Right cardiac atrium (tissue), 5 donors: ENCODE data around the gene ITM2C. TPM values are rescaled to one million over a fixed set of nuclear protein-coding genes. Genes with fewer than 3 reads are reported as not detected.

ENCODE experiments used
- ATAC-seq, 2 donors: fragments of 200-7000 bp; cut with Tn5 transposase; one replicate each; pipeline versions ENCODE4 v1.8.0 to v1.9.1; 2020; ENCODE audit warnings: moderate library complexity in 2 of 2, mild to moderate bottlenecking in 1 of 2
- DNase-seq, 3 donors: peaks; one replicate each; pipeline ENCODE4 v3.0.0-alpha.2; 2020
- H3K27ac ChIP-seq: one replicate; pipeline ENCODE4 v1.5.1; 2013; ENCODE audit warnings: mild to moderate bottlenecking, low read length, control low read depth, moderate library complexity
- H3K27me3 ChIP-seq: one replicate; pipeline ENCODE4 v1.6.1; 2013; ENCODE audit not compliant: control insufficient read depth, insufficient read depth
- H3K4me1 ChIP-seq: one replicate; pipeline ENCODE4 v1.6.1; 2013; ENCODE audit warnings: low read length; ENCODE audit not compliant: control insufficient read depth, insufficient read depth
- H3K4me3 ChIP-seq: one replicate; pipeline ENCODE4 v1.5.1; 2013; ENCODE audit warnings: low read length, control low read depth
- H3K9me3 ChIP-seq: one replicate; pipeline ENCODE4 v1.6.1; 2013; ENCODE audit warnings: low read length; ENCODE audit not compliant: control insufficient read depth
- WGBS: extraction: QIAGEN DNeasy Blood & Tissue Kit; methylation state at CpG from one replicate; pipeline ENCODE4 v1.1.7; 2013; 5-methylcytosine and 5-hydroxymethylcytosine counted together
- intact Hi-C, 4 donors: fragments of 100-400 bp; cut with DNase I; formaldehyde crosslinking; loops; one replicate each; pipeline versions ENCODE4 v1.11.0 to v1.14.0; 2022 to 2023
- polyA plus RNA-seq: library from polyadenylated mRNA; stranded (reverse); fragments of 200-250 nt; gene quantifications from one replicate; pipeline ENCODE4 v1.2.3, GENCODE V29; 2013
- total RNA-seq, 4 donors: library from RNA; stranded (reverse); fragmentation: NEBNext Ultra II Directional; extraction: Animal tissue kit (Norgen Biotek cat#: 25700); gene quantifications; one replicate each; pipeline ENCODE4 v1.2.1, GENCODE V29; 2021
- donor health status: healthy with polysubstance abuse.
- donor health status: DM: no; HTN: yes; CAD: no.
- donor health status: DM: no; HTN: no; CAD: no.
- donor health status: DM: no; HTN: yes; CAD: no; lungs with severe emphysema.
- donor health status: DM: yes; HTN: yes; CAD: no.

Gene ITM2C
- total and polyA plus RNA-seq, 5 donors: 40.5 to 73.1 (median 59.4) TPM

DNA sequence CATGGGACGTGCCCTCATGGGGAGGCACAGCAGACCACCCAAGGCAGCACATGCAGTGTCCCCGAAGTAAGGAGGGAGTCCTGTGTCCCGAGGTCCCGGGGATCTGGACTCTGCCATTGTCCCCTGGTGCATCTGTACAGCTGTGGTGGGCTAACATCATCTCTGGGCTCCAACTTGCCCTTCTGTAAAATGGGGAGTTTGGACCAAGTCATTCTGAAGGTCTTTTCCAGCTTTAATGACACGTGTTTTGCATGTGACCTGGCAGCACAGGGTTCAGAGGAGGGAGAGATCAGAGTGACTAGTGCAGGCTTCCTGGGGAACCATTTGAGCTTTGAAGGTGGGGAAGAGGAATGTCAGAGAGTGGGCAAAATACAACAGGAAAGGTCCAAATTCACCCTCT is 21.5 kb downstream of the ITM2C start:
- Histone ChIP-seq H3K27ac (no peak overlapping the region), H3K27me3 (no peaks in the 10 kb centered on the region), H3K4me3 (no peak overlapping the region), H3K4me1 (no peaks in the 10 kb centered on the region), H3K9me3 (no peaks in the 10 kb centered on the region)
- intact Hi-C loops: no loop called here
- ATAC-seq (no peak), DNase-seq (peak in 1 of 3 donors; percentile 12)
- WGBS: 67% methylated on average over 5 of the region's 5 CpGs

DNA sequence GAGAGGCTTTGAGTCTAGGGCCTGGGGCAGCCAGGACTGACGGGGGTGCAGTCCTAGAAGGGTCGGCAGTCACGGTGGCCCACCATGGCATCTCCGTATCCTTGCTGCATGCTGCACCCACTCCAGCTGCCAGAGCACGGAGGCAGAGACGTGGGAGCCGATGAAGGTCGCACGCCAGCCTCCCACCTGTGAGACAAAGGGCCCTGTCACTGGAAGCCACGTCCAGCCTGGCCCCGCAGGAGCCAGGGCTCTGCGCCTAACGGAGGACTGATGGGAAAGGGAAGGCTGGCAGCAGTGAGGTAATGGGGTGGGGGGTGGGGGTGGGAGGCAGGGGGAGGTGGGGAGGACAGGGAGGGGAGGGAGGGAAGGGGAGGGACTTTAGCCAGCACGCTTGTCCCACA is 21.9 kb downstream of the ITM2C start:
- DNase-seq: peak in 1 of 3 donors; percentile 22
- WGBS: 69% methylated on average over 14 of the region's 14 CpGs
- Histone ChIP-seq H3K9me3 (no peaks in the 10 kb centered on the region), H3K27me3 (no peaks in the 10 kb centered on the region), H3K27ac (no peak overlapping the region), H3K4me3 (no peak overlapping the region), H3K4me1 (no peaks in the 10 kb centered on the region)
- ATAC-seq: peak in 1 of 2 donors; percentile 29
- intact Hi-C loops: no loop called here

DNA sequence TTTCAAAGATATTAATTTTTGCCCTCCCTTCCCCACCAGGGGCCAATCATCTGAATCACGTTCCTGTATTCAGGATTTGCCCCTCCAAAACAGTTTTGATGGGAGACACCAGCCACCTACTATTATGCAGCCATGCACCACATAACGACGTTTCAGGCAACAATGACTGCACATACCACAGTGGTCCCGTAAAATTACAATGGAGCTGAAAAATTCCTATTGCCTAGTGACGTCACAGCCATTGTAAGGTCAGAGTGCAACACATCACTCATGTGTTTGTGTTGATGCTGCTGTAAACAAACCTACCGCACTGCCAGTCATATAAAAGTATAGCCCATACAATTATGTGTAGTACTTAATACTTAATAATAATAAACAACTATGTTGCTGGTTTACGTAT is 22.6 kb downstream of the ITM2C start:
- DNase-seq (no peak), ATAC-seq (no peak)
- intact Hi-C loops: no loop called here
- Histone ChIP-seq H3K27me3 (no peaks in the 10 kb centered on the region), H3K27ac (no peak overlapping the region), H3K4me3 (no peak overlapping the region), H3K4me1 (no peaks in the 10 kb centered on the region), H3K9me3 (no peaks in the 10 kb centered on the region)
- 84% methylated on average over 7 of the region's 7 CpGs for WGBS

DNA sequence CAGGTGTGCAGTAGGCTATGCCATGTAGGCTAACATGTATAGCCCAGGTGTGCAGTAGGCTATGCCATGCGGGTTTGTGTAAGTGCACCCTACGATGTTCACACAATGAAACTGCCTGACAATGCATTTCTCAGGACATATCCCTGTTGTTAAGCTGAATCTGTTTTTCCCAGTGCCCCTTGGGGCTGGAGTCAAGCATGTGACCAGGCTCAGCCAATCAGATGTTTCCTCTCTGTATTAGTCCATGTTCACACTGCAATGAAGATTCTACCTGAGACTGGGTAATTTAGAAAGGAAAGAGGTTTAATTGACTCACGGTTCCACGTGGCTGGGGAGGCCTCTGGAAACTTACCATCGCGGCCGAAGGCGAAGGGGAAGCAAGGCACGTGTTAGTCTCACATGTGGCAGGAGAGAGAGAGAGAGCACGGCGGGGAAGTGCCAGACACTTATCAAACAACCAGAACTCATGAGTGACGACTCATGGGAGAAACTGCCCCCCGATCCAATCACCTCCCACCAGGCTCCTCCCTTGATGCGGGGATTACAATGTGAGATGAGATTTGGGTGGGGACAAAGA is 24.2 kb downstream of the ITM2C start:
- Histone ChIP-seq H3K27ac (no peak overlapping the region), H3K4me3 (no peak overlapping the region), H3K9me3 (no peaks in the 10 kb centered on the region), H3K4me1 (no peaks in the 10 kb centered on the region), H3K27me3 (no peaks in the 10 kb centered on the region)
- intact Hi-C loops: no loop called here
- DNase-seq (no peak), ATAC-seq (no peak)
- 88% methylated on average over 14 of the region's 14 CpGs for WGBS

DNA sequence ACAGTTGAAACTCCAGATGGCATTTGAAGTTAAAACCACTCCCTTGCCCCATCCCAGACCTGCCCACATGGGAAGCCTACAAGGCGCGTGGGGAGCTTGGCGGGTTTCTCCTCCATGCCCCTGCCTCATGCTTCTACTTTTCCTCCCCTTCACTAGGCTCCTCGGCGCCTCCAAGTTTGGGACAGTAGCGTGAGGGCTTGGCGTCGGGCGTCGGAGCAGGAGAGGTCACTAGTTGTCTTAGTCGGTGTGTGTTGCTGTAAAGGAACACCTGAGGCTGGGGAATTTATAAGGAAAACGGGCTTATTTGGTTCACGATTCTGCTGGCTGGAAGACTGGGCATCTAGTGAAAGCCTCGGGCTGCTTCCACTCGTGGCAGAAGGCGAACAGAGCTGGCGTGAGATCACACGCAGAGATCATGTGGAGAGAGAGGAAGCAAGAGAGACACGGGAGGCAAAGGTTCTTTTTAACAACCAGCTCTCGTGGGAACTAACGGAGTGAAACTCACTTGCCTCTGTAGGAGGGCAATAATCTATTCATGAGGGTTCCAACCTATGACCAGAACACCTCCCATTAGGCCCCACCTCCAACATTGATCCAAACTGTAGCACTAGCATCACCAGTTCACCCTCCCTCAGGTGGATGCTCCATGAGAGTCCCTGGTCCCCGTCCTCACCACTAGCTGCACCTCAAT is 25.3 kb downstream of the ITM2C start:
- 87% methylated on average over 22 of the region's 22 CpGs for WGBS
- H3K9me3 ChIP-seq: no peaks in the 10 kb centered on the region
- H3K4me1 ChIP-seq: no peaks in the 10 kb centered on the region
- ATAC-seq: no peak
- no peak overlapping the region for H3K27ac ChIP-seq
- no peak for DNase-seq
- intact Hi-C loops: no loop called here
- H3K4me3 ChIP-seq: no peak overlapping the region
- H3K27me3 ChIP-seq: no peaks in the 10 kb centered on the region

DNA sequence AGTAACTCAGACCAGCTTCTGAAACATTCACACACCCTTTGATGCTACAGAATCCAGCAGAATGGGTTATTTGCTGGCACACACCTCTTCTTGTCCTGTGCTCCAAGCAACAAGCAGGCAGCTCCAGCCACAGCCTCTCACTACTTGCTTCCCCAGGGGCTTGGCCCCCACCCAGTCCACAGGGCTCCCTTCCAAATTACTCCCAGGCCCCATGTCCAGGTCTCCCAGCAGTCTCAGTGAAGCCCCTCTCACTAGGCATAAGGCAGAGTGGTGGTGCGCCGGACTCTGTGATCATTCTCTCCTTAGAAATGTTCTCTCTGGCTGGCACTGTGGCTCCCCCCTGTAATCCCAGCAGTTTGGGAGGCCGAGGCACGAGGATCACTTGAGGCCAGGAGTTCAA is 25.9 kb downstream of the ITM2C start:
- no peak for DNase-seq

DNA sequence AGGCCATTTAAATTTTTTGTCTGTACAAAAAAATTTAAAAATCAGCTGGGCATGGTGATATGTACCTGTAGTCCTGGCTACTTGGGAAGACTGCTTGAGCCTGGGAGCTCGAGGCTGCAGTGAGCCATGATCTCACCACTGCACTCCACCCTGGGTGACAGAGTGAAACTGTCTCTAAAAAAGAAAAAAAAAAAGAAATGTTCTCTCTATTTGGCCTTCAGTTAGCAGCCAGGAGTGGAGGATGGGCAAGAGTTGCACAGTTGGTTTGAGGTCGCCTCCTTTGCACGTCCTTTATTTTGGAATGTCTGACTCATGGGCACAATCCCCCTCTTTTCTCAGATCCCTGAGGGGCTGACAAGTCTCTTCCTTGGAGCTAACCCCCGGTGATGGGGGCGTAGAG is 26.3 kb downstream of the ITM2C start:
- no peak overlapping the region for H3K4me3 ChIP-seq
- intact Hi-C loops: no loop called here
- no peak for DNase-seq
- ATAC-seq: no peak
- H3K9me3 ChIP-seq: no peaks in the 10 kb centered on the region
- H3K27ac ChIP-seq: no peak overlapping the region
- H3K4me1 ChIP-seq: no peaks in the 10 kb centered on the region
- 34% methylated on average over 5 of the region's 5 CpGs for WGBS
- H3K27me3 ChIP-seq: no peaks in the 10 kb centered on the region

More for the DNA sequence above, 25.9 kb downstream of the ITM2C start:
- 89% methylated on average over 4 of the region's 4 CpGs for WGBS
- Histone ChIP-seq H3K27ac (no peak overlapping the region), H3K4me3 (no peak overlapping the region), H3K9me3 (no peaks in the 10 kb centered on the region), H3K27me3 (no peaks in the 10 kb centered on the region), H3K4me1 (no peaks in the 10 kb centered on the region)
- intact Hi-C loops: no loop called here
- ATAC-seq: no peak

DNA sequence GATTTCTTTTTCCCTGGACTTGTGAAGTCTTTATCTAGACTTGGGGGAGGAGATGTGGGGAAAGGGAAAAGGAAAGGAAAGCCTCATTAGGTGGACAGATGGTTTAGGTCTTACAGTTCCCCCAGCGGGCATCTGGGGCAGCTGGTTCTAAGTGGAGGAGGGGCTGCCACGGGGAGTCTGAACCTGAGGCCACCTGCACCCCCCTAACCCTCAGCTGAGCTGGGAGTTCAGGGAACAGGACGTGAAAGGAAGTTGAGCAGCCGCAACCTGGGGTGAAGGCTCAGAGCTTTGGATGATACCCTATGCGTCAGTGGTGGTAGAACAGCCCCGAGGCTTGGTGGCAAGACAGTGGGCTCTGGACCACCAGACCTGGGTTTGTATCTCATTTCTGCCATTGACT is 26.8 kb downstream of the ITM2C start:
- no peak overlapping the region for H3K4me3 ChIP-seq
- no peaks in the 10 kb centered on the region for H3K4me1 ChIP-seq
- no peaks in the 10 kb centered on the region for H3K27me3 ChIP-seq
- intact Hi-C loops: no loop called here
- DNase-seq: no peak
- H3K9me3 ChIP-seq: no peaks in the 10 kb centered on the region
- no peak overlapping the region for H3K27ac ChIP-seq
- WGBS: 62% methylated on average over 6 of the region's 6 CpGs
- ATAC-seq: no peak

DNA sequence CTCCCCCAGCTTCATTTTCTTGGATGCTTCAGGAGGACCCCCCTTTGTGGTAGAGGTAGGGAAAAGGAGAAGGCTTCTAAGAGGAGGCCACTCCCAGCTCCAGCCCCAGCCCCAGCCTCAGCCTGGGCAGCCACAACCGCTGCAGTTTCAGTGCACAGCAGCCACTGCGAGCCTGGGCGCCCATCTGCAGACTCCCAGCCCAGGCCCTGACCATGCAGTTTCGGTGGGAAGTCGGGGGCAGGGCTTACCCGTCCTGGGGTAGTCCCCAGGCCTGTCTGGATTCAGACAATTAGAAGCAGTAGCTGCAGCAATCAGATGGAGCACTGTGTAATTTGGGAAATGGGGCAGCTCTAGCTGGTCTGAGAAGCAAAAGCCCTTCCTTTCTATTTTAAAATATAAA is 28.6 kb downstream of the ITM2C start:
- Histone ChIP-seq H3K9me3 (no peaks in the 10 kb centered on the region), H3K27me3 (no peaks in the 10 kb centered on the region), H3K27ac (no peak overlapping the region), H3K4me3 (no peak overlapping the region), H3K4me1 (no peaks in the 10 kb centered on the region)
- no peak for DNase-seq
- no peak for ATAC-seq
- intact Hi-C loops: no loop called here
- WGBS: 44% methylated on average over 6 of the region's 6 CpGs

DNA sequence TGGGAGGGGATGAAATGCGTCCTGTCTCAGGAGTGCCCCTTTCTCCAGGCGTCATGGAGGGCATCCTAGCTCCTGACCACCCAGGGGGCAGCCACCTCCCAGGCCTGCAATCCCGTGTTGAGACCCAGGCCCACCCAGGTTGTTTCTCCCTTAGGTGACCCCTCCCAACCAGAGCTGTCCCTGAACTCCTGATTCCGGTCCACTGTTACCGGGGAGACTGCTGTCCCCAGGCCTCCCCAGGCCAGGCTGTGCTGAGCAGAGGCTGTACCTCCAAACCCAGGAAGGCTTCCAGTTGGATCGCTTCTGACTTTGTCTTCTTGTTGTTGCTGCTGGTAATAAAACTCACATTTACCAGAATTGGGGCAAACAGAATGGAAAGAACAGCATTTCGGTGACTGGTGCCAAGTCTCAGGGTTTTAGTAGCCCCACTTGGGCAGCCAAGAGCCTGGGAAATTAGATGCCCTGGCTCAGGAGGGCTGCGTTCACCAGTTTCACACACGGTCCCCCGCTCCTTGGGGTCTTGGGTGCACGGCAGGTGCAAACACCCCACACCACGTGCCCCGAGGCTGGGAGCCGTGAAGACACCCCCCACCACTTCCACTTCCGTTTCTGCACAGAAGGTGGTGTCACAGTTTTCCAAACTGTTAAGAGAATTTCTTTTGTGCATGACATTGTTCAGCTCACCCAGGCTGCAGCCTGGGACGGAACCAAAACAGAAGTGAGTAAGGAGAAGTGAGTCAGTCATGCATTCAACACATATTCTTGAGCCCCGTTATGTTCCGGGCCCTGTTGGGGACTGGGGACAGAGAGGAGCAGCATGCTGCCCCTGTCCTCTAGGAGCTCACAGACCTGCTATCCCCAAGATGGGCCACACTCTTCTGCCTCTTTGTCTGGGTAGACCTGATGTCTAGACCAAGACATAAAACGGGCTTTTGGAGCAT is 29.4 kb downstream of the ITM2C start:
- no peaks in the 10 kb centered on the region for H3K27me3 ChIP-seq
- no peak for ATAC-seq
- H3K27ac ChIP-seq: no peak overlapping the region
- 74% methylated on average over 19 of the region's 19 CpGs for WGBS
- peak in 1 of 3 donors; percentile 33 for DNase-seq
- no peak overlapping the region for H3K4me3 ChIP-seq
- no peaks in the 10 kb centered on the region for H3K9me3 ChIP-seq
- no peaks in the 10 kb centered on the region for H3K4me1 ChIP-seq
- intact Hi-C loops: no loop called here
